ENCODE results near the gene GNAI2.
A peak's percentile ranks its signal among the peaks of the same experiment; 100 is the strongest.

- TF ChIP-seq CTCF (IDR thresholded peaks at IDR 0.05) (peak in 1 of 6 experiments; percentile 5), POLR2A (IDR thresholded peaks at IDR 0.05) (no peak)
Observed at GRCh38 chr3:50238549-50239026, 2.6 kb downstream of the GNAI2 start.

Measured in adrenal gland (tissue), 5 donors.